M059J (cell line): Measurements from ENCODE around the gene RGMA. TPM values are rescaled to one million over a fixed set of nuclear protein-coding genes. Genes with fewer than 3 reads are reported as not detected.

ENCODE experiments used
- DNase-seq: peaks from one replicate; pipeline ENCODE4 v3.0.0-alpha.2; 2012; ENCODE audit warnings: low read depth
- total RNA-seq: library from RNA; depleted of rRNA; stranded (reverse); fragments of >200 nt; shearing (Covaris generic); gene quantifications from 2 replicates; pipeline ENCODE4 v1.2.3, GENCODE V29; 2014; rRNA removed

Gene RGMA
- total RNA-seq, 1 experiment from 2014 or later = not detected

DNA sequence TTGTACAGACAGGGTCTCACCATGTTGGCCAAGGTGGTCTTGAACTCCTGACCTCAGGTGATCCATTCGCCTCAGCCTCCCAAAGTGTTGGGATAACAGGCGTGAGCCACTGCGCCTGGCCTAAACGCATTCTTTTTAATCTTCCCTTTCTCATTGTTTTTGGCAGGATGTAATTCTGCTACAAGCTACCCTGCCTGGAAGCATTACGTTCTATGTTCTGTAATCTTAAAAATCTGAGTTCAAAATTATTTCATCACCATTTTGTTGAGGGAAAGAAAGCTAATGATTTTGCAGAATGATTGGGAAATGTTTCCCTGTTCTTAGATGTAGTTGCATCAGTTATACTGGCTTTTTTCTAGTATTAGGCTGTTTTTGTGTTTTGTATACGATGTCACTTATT, 71.5 kb downstream of the RGMA start:
- no peak for DNase-seq

GRCh38 chr15:93012786-93013185, 76.2 kb downstream of the RGMA start:
- DNase-seq = no peak

DNA sequence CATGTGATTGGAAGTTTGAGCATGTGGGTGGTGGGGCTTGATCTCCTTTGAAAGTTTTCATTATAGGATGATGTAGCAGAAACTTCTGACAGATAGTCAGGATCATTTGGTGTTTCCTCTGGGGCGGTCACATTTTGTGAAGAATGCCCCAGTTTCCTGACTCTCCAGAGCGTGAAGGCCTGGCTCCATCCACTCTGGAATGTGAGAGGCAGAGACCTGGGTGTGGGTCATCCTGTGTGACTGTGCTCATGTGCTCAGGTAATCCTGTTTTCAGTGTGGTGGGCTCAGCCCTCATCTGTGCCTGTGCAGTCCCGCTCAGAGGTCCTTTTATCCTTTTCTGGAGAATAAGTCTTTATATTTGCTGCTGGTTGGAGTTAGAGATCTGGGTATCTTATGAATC, 81.0 kb downstream of the RGMA start:
- no peak for DNase-seq

DNA sequence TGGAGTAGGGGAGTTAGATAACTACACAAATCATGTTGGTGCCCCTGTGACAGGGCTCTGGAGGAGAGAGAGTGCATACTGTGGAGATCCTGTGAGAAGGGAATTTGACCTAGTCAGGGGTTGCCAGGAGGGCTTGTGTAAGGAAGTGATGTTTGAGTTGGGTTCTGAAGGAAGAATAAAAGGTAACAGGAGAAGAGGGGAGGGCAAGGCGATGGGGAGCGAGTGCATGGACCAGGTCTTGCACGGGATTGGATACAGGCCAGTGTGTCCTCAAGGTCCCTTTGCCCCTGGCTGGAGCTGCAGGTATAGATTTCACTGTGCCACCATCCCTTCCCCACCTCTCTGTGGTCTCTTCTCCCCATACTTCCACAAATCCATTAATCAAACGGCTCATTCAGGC, 83.9 kb downstream of the RGMA start:
- no peak for DNase-seq

- DNase-seq = peak; percentile 9
Observed at GRCh38 chr15:93001881-93002280, 87.1 kb downstream of the RGMA start.

- DNase-seq = no peak
Observed at GRCh38 chr15:93001156-93001555, 87.9 kb downstream of the RGMA start.

DNA sequence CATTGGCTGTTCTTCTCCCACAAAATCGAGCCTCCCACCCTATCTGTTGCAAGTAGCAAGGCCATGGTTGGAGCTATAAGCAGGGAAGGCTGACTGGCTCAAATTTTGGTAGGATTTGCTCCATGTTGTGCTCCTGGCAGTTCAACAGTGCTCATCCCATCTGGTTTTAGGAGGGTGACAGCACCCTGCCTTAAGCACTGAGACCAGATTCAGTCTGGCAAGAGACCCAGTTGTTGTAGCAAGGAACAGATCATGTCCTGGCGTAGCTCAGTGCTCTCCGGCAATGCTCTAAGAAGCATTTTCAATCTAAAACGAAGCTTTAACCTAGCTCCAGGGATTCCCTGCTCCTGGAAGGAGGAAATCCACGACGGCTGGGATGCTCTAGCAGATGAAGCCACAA, 91.2 kb downstream of the RGMA start:
- DNase-seq = no peak

DNA sequence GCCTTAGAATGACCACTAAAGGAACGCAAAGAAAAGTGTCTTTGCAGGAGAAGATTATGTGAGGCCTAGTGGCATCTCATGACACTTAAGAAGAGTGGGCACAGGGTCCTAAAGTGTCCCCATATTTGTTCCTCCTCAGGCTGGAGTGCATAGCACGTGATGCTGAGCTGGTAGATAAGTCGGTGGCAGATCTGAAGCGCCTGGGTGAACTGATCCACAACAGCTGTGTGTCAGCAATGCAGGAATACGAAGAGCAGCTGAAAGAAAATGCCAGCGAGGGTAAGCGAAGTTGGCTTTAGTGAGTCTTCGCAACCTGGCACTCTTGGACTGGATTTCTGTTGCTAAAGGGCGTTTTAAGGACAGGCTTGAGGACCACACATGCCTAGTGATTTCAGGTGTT, 96.3 kb downstream of the RGMA start:
- DNase-seq = no peak

DNA sequence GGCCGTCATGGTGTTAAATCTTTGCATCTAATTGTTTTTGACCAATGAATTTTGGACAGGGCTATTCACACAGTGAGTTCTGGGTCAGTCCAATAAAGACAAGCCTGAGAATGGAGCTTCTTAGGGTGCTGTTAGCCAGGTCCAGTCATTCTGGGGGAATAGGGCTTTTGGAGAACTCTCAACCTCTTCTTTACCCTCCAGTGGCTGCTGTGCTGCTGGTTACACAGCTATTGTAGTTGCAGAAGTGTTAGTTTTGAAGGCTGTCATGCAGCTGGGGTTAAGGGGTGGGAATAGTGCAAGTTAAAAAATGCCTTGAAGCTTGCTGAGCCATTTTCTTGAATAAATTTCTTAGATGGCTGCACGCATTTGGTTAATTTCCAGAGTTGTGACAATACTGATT, 99.0 kb downstream of the RGMA start:
- DNase-seq = no peak

DNA sequence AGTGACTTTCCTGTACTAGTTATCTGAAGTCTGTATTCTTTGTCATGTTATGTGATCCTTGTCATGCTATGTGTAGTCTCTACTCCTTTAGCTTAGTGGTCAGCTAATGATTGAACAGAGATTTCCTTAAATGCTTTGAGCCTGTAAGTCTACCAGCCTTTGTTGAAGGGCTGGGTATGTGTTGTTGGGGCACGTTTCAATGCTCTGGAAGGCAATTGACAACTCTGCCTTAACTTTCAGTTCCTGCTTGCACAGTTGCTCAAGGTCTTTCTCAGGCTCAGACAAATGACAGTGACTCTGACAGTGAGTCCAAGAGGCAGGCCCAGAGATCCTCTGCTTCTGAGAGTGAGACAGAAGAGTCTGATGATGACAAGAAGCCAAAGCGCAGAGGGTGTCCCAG, 99.5 kb downstream of the RGMA start:
- DNase-seq = no peak

Other genes with a start within 250 kb of the RGMA start
- 29.2 and 35.0 TPM in 2 replicates for gene CHD2, start 188.9 kb downstream of the RGMA start, total RNA-seq